HS-27A (cell line): ENCODE measurements around the gene CACNG8.
A peak's percentile ranks its signal among the peaks of the same experiment; 100 is the strongest.
"Not testable (repeated sequence)": the region's sequence is repeated elsewhere in the genome, so short reads cannot be mapped to it uniquely, and the experiment has no call there.

Experiments
- DNase-seq: peaks from one replicate; pipeline ENCODE4 v3.0.0-alpha.2; 2012; ENCODE audit warnings: low read depth, missing footprints

CACNG8 gene

GRCh38 chr19:54035215-54036178 is 72.8 kb downstream of the CACNG8 start:
- DNase-seq, result peak; percentile 82

GRCh38 chr19:54036542-54036941 is 73.8 kb downstream of the CACNG8 start:
- not testable (repeated sequence) for DNase-seq
